H1 (cell line): ENCODE measurements around the gene FECH. TPM values are rescaled to one million over a fixed set of nuclear protein-coding genes. Genes with fewer than 3 reads are reported as not detected.

Experiments
- CTCF ChIA-PET: fragments of 300-600 bp; sonication (Branson Sonifier 250); formaldehyde crosslinking; loops from one replicate; lab custom pipeline; 2021; ENCODE audit not compliant: partially characterized antibody; lab: Charles Lee
- POLR2A ChIA-PET: fragments of 300-600 bp; sonication (Branson Sonifier 250); formaldehyde crosslinking; loops from one replicate; lab custom pipeline; 2021; ENCODE audit warnings: inconsistent platforms; ENCODE audit not compliant: partially characterized antibody; lab: Charles Lee
- DNase-seq, 2 experiments: peaks; one replicate each; pipeline versions ENCODE4 v3.0.0 to v3.0.0-alpha.2; 2010 to 2022; ENCODE audit warnings: low spot score in 2 of 2, low read depth in 1 of 2, mixed read lengths in 1 of 2
- FAIRE-seq: peaks from 2 replicates; lab custom pipeline; 2011; peaks lifted over from hg19 to GRCh38; lab: Jason Lieb, UNC
- H2AFZ ChIP-seq: 2 replicates; pipeline ENCODE4 v1.8.1; 2012; ENCODE audit warnings: low read length, inconsistent platforms
- H2AK5ac ChIP-seq: 2 replicates; pipeline ENCODE4 v1.6.1; 2013; ENCODE audit warnings: low read depth, low read length
- H2BK120ac ChIP-seq: replicated peaks from 2 replicates; pipeline ENCODE3; 2013; ENCODE audit warnings: low read depth, low read length, inconsistent platforms
- H2BK12ac ChIP-seq: 2 replicates; pipeline ENCODE4 v1.6.1; 2013; ENCODE audit warnings: low read depth, low read length
- H2BK15ac ChIP-seq: 2 replicates; pipeline ENCODE4 v1.6.1; 2013; ENCODE audit warnings: low read length
- H2BK20ac ChIP-seq: 2 replicates; pipeline ENCODE4 v1.6.1; 2013; ENCODE audit warnings: low read length
- H2BK5ac ChIP-seq: 2 replicates; pipeline ENCODE4 v1.6.1; 2013; ENCODE audit warnings: low read depth, low read length
- H3K14ac ChIP-seq: 2 replicates; pipeline ENCODE4 v1.6.1; 2013; ENCODE audit warnings: inconsistent platforms; ENCODE audit not compliant: insufficient read length
- H3K18ac ChIP-seq: 2 replicates; pipeline ENCODE4 v1.6.1; 2013; ENCODE audit warnings: low read length; ENCODE audit errors: extremely low read depth
- H3K23ac ChIP-seq: 2 replicates; pipeline ENCODE4 v1.6.1; 2013; ENCODE audit warnings: inconsistent platforms; ENCODE audit not compliant: insufficient read length
- H3K23me2 ChIP-seq: 2 replicates; pipeline ENCODE4 v1.6.1; 2013; ENCODE audit warnings: low read depth, low read length
- H3K27ac ChIP-seq: 2 replicates; pipeline ENCODE4 v1.6.1; 2011; ENCODE audit warnings: low read depth, low read length, inconsistent platforms
- H3K27me3 ChIP-seq, 4 experiments: replicated peaks in 1 of 4; 1 replicate in 1 of 4; 2 replicates in 3 of 4; pipeline versions ENCODE4 v1.6.1 to v1.8.1; 2011 to 2013; ENCODE audit warnings: low read length in 3 of 4, mild to moderate bottlenecking in 3 of 4, inconsistent platforms in 2 of 4, mixed read lengths in 2 of 4, moderate library complexity in 1 of 4; ENCODE audit not compliant: control insufficient read depth in 3 of 4, insufficient read depth in 3 of 4; ENCODE audit errors: extremely low read depth in 1 of 4
- H3K36me3 ChIP-seq, 4 experiments: 2 replicates each; pipeline versions ENCODE4 v1.6.1 to v1.8.1; 2011 to 2013; ENCODE audit warnings: mild to moderate bottlenecking in 4 of 4, low read length in 3 of 4, moderate library complexity in 2 of 4, control low read depth in 1 of 4, inconsistent platforms in 1 of 4; ENCODE audit not compliant: insufficient read depth in 4 of 4, control insufficient read depth in 2 of 4
- H3K4ac ChIP-seq: replicated peaks from 2 replicates; pipeline ENCODE3; 2013; ENCODE audit warnings: low read length, low read depth, mixed read lengths, inconsistent platforms; ENCODE audit not compliant: insufficient read length
- H3K4me1 ChIP-seq, 4 experiments: replicated peaks in 1 of 4; 1 replicate in 1 of 4; 2 replicates in 3 of 4; pipeline versions ENCODE4 v1.6.1 to v1.8.1; 2011 to 2013; ENCODE audit warnings: low read length in 3 of 4, inconsistent platforms in 2 of 4, mixed read lengths in 1 of 4; ENCODE audit not compliant: insufficient read depth in 4 of 4, control insufficient read depth in 3 of 4
- H3K4me2 ChIP-seq, 2 experiments: 2 replicates each; pipeline versions ENCODE4 v1.6.1 to v1.8.1; 2011 to 2013; ENCODE audit warnings: low read depth in 2 of 2, low read length in 2 of 2, control low read depth in 1 of 2, inconsistent platforms in 1 of 2, mild to moderate bottlenecking in 1 of 2; ENCODE audit not compliant: insufficient read depth in 1 of 2
- H3K4me3 ChIP-seq, 4 experiments: fragments of 200-600, 300-600 bp in 1 of 4; sonication (generic), shearing (Covaris generic), sonication (Bioruptor Twin) in 1 of 4; 2 replicates each; pipeline versions ENCODE4 v1.5.1 to v1.8.1; 2011 to 2016; ENCODE audit warnings: low read length in 4 of 4, low read depth in 3 of 4, control low read depth in 2 of 4, inconsistent platforms in 2 of 4, mild to moderate bottlenecking in 2 of 4, mixed read lengths in 1 of 4, moderate library complexity in 1 of 4; ENCODE audit not compliant: insufficient read depth in 2 of 4; ENCODE audit errors: extremely low read depth in 1 of 4
- H3K56ac ChIP-seq: replicated peaks from 2 replicates; pipeline ENCODE3; 2013; ENCODE audit warnings: low read depth, mild to moderate bottlenecking, mixed read lengths, low read length, inconsistent platforms; ENCODE audit not compliant: insufficient read length
- H3K79me1 ChIP-seq: 2 replicates; pipeline ENCODE4 v1.6.1; 2013; ENCODE audit warnings: low read depth, low read length, control low read depth
- H3K79me2 ChIP-seq, 2 experiments: 2 replicates each; pipeline versions ENCODE4 v1.6.1 to v1.8.1; 2012 to 2013; ENCODE audit warnings: low read length in 2 of 2, mild to moderate bottlenecking in 2 of 2, inconsistent platforms in 1 of 2; ENCODE audit not compliant: insufficient read depth in 2 of 2, control insufficient read depth in 1 of 2
- H3K9ac ChIP-seq, 4 experiments: replicated peaks in 1 of 4; 1 replicate in 1 of 4; 2 replicates in 3 of 4; pipeline versions ENCODE4 v1.6.1 to v1.8.1; 2011 to 2013; ENCODE audit warnings: low read depth in 3 of 4, low read length in 3 of 4, control low read depth in 2 of 4, mild to moderate bottlenecking in 2 of 4, moderate library complexity in 2 of 4, inconsistent platforms in 1 of 4; ENCODE audit errors: extremely low read depth in 1 of 4
- H3K9me3 ChIP-seq, 2 experiments: 2 replicates each; pipeline versions ENCODE4 v1.6.1 to v1.8.1; 2012 to 2013; ENCODE audit warnings: mild to moderate bottlenecking in 2 of 2, moderate library complexity in 2 of 2, control low read depth in 1 of 2, inconsistent platforms in 1 of 2, low read depth in 1 of 2, low read length in 1 of 2, mixed read lengths in 1 of 2; ENCODE audit not compliant: insufficient read depth in 2 of 2
- H4K20me1 ChIP-seq, 2 experiments: replicated peaks in 1 of 2; 2 replicates each; pipeline versions ENCODE3 to v1.8.1; 2011 to 2013; ENCODE audit warnings: inconsistent platforms in 2 of 2, low read length in 2 of 2, mild to moderate bottlenecking in 1 of 2; ENCODE audit not compliant: insufficient read depth in 2 of 2, control insufficient read depth in 1 of 2
- H4K5ac ChIP-seq: 2 replicates; pipeline ENCODE4 v1.6.1; 2013; ENCODE audit warnings: low read length, low read depth, mixed read lengths, inconsistent platforms; ENCODE audit not compliant: insufficient read length
- H4K8ac ChIP-seq: 2 replicates; pipeline ENCODE4 v1.8.0; 2013; ENCODE audit warnings: mild to moderate bottlenecking, moderate library complexity, low read length, inconsistent platforms; ENCODE audit not compliant: insufficient read depth; ENCODE audit errors: extremely low read depth
- H4K91ac ChIP-seq: replicated peaks from 2 replicates; pipeline ENCODE3; 2013; ENCODE audit warnings: low read length, mixed read lengths, inconsistent platforms; ENCODE audit not compliant: insufficient read length
- ASH2L ChIP-seq: fragments of 200-600, 300-600 bp; sonication (generic); IDR thresholded peaks from one replicate; pipeline ENCODE4 v1.7.1; 2017; ENCODE audit warnings: low read length
- BACH1 ChIP-seq: IDR thresholded peaks from 2 replicates; pipeline ENCODE4 v1.6.1; 2012; ENCODE audit warnings: low read length, improper control_type of control experiment
- CBX8 ChIP-seq: fragments of 300-800, 300-1000 bp; sonication (generic); IDR thresholded peaks from 2 replicates; pipeline ENCODE4 v1.7.1; 2016; ENCODE audit warnings: low read depth, low read length, borderline replicate concordance
- FOSL1 ChIP-seq: IDR thresholded peaks from 2 replicates; pipeline ENCODE4 v1.6.1; 2011; ENCODE audit warnings: mild to moderate bottlenecking, low read depth, low read length, moderate library complexity; ENCODE audit not compliant: insufficient read depth
- KDM5A ChIP-seq: fragments of 200-600 bp; IDR thresholded peaks from 2 replicates; pipeline ENCODE4 v1.7.1; 2012; ENCODE audit warnings: mild to moderate bottlenecking, low read length, inconsistent platforms, mixed read lengths
- SIRT6 ChIP-seq: IDR thresholded peaks from one replicate; pipeline ENCODE4 v1.7.1; 2012; ENCODE audit warnings: low read length, inconsistent platforms
- TBP ChIP-seq: IDR thresholded peaks from 2 replicates; pipeline ENCODE4 v1.6.1; 2011; ENCODE audit warnings: low read depth, low read length, improper control_type of control experiment
- TCF12 ChIP-seq: IDR thresholded peaks from 2 replicates; pipeline ENCODE4 v1.6.1; 2011; ENCODE audit warnings: low read depth, mild to moderate bottlenecking, low read length
- WGBS, 2 experiments: shearing (Covaris generic) in 1 of 2; methylation state at CpG; one replicate each; pipeline versions ENCODE4 v1.1.6 to v1.1.7; 2013 to 2015; ENCODE audit warnings: low lambda C conversion rate in 2 of 2, mixed read lengths in 2 of 2, inconsistent platforms in 1 of 2, low coverage in 1 of 2, missing lambda C conversion rate in 1 of 2; ENCODE audit not compliant: insufficient replicate concordance in 2 of 2, insufficient coverage in 1 of 2, insufficient read length in 1 of 2; ENCODE audit errors: extremely low coverage in 1 of 2, missing lambda C conversion rate in 1 of 2; 5-methylcytosine and 5-hydroxymethylcytosine counted together
- polyA plus RNA-seq, 7 experiments: library from polyadenylated mRNA; depleted of rRNA in 3 of 7; stranded (reverse) in 5 of 7; unstranded in 2 of 7; fragments of >200 nt in 5 of 7; fragments of 200-250 nt in 2 of 7; gene quantifications; 1 replicate in 5 of 7; 2 replicates in 1 of 7; 4 replicates in 1 of 7; pipeline versions ENCODE4 v1.2.1 to v1.2.3, GENCODE V29; 2011 to 2013; ENCODE audit warnings: missing spikeins in 2 of 7, mixed read lengths in 2 of 7
- total RNA-seq: library from RNA; stranded (reverse); fragmentation: NEBNext Ultra II Directional; extraction: Animal tissue kit (Norgen Biotek cat#: 25700); gene quantifications from 2 replicates; pipeline ENCODE4 v1.2.1, GENCODE V29; 2021
- TF ChIP-seq, protein P1 (sequence below): IDR thresholded peaks from 2 replicates; pipeline ENCODE4 v1.6.1; 2012; ENCODE audit warnings: low read length, inconsistent platforms
- TF ChIP-seq, protein P2 (sequence below): IDR thresholded peaks from 2 replicates; pipeline ENCODE4 v1.6.1; 2011; ENCODE audit warnings: low read depth, mild to moderate bottlenecking, low read length; ENCODE audit not compliant: insufficient read depth

FECH gene
- total and polyA plus RNA-seq, 2 of the 8 experiments (the other 6 are each of a cell fraction or from before 2014, with no cell fraction given), result 13.1 to 26.6 TPM

DNA sequence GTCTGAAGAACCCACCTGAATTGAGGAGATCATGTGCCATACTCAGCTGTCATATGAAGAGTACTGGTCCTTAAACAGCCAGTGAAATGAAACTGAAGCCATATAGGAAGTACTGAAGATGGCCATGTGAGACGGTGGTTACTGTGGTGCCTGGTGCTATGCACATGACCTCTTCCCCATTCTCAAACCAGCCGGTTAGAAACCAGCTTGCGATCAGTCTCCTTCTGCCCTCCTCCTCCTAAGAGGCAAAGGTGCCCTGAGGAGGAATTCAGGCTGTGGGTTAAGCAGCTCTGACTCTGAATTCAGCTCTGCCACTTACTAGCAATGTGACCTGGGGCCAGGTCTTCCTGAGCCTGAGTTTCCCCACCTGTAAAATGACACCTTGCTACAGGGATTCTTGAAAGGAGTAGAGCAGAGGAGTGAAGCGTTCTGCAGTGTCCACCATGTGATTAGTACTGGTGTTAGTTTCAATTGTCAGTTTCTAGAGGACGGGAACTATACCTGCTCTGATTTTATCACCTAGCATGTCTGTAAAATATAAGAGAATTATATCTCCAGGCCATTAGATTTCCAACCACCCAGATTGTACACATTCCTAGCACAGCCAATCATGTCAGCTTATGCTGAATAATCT, 5.1 kb downstream of the FECH start:
- H3K79me2 ChIP-seq, result no peaks in the 10 kb centered on the region
- no peaks in the 10 kb centered on the region for H3K9me3 ChIP-seq
- H2AFZ ChIP-seq, result no peak overlapping the region
- peaks cover 0 to 5% (median 2%) of the 10 kb centered on the region in 4 experiments; a peak in 3 of 8 replicates for H3K36me3 ChIP-seq
- H3K27me3 ChIP-seq, result no peaks in the 10 kb centered on the region
- H2BK15ac ChIP-seq, result no peak overlapping the region
- no peak overlapping the region for H2BK120ac ChIP-seq
- 0 out of 2 replicates have a peak overlapping the region, but pooled peaks have one; percentile 42 for H2BK5ac ChIP-seq
- H3K4ac ChIP-seq, result no peak overlapping the region
- CTCF ChIA-PET, result interaction anchor here (1.0 to 2.4 kb wide), 5 partner anchors 12 to 154 kb away, joined by 4 to 11 read pairs (median 5); no protein-coding TSS in a partner anchor
- no peak overlapping the region for H4K91ac ChIP-seq
- H4K20me1 ChIP-seq, result no peaks in the 10 kb centered on the region
- H3K23me2 ChIP-seq, result peaks cover 3% of the 10 kb centered on the region; the same call in 1 of the 2 replicates
- H3K56ac ChIP-seq, result no peak overlapping the region
- H3K4me2 ChIP-seq, result no peak overlapping the region
- no peak overlapping the region for H2BK20ac ChIP-seq
- H4K5ac ChIP-seq, result no peak overlapping the region
- DNase-seq, result no peak
- no peak overlapping the region for H3K27ac ChIP-seq
- H3K4me3 ChIP-seq, result no peak overlapping the region
- POLR2A ChIA-PET, result interaction anchor here (0.6 to 2.0 kb wide), 4 partner anchors 10 to 49 kb away, joined by 3 to 8 read pairs (median 5); no protein-coding TSS in a partner anchor
- no peak overlapping the region for H3K14ac ChIP-seq
- no peak overlapping the region for H2BK12ac ChIP-seq
- FAIRE-seq, result no peak
- no peak overlapping the region for H2AK5ac ChIP-seq
- no peaks in the 10 kb centered on the region; the same call in 1 of the 2 replicates for H3K79me1 ChIP-seq
- 85% methylated on average over 5 of the region's 5 CpGs; no CpG with 5 or more reads in 1 of the 2 experiments for WGBS, 2 experiments
- H3K23ac ChIP-seq, result no peak overlapping the region
- H3K9ac ChIP-seq, result 0 out of 7 replicates have a peak overlapping the region, but pooled peaks of 1 of the 4 experiments have one; percentile 10
- H4K8ac ChIP-seq, result no peak overlapping the region
- H3K4me1 ChIP-seq, result peaks cover 0 to 4% (median 2%) of the 10 kb centered on the region in 4 experiments; a peak in 5 of 7 replicates
- H3K18ac ChIP-seq, result no peak overlapping the region; the same call in 1 of the 2 replicates
- no peak for TF ChIP-seq TCF12
- TF ChIP-seq, protein P1, sequence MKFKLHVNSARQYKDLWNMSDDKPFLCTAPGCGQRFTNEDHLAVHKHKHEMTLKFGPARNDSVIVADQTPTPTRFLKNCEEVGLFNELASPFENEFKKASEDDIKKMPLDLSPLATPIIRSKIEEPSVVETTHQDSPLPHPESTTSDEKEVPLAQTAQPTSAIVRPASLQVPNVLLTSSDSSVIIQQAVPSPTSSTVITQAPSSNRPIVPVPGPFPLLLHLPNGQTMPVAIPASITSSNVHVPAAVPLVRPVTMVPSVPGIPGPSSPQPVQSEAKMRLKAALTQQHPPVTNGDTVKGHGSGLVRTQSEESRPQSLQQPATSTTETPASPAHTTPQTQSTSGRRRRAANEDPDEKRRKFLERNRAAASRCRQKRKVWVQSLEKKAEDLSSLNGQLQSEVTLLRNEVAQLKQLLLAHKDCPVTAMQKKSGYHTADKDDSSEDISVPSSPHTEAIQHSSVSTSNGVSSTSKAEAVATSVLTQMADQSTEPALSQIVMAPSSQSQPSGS, result no peak
- TF ChIP-seq ASH2L, result no peak
- no peak for TF ChIP-seq CBX8
- TF ChIP-seq TBP, result no peak
- no peak for TF ChIP-seq SIRT6
- no peak for TF ChIP-seq BACH1
- TF ChIP-seq FOSL1, result no peak
- TF ChIP-seq KDM5A, result no peak
- TF ChIP-seq, protein P2, sequence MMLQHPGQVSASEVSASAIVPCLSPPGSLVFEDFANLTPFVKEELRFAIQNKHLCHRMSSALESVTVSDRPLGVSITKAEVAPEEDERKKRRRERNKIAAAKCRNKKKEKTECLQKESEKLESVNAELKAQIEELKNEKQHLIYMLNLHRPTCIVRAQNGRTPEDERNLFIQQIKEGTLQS, result no peak
